HuH-7.5 (cell line): Measurements from ENCODE around the gene HIVEP2.

Source experiments
- DNase-seq: peaks from one replicate; pipeline ENCODE4 v3.0.0; 2011; ENCODE audit warnings: low spot score

HIVEP2 gene

GRCh38 chr6:142857796-142858555 is 87.0 kb downstream of the HIVEP2 start:
- DNase-seq, result no peak

GRCh38 chr6:142857233-142857761 is 87.7 kb downstream of the HIVEP2 start:
- DNase-seq, result no peak

GRCh38 chr6:142856624-142857232 is 88.2 kb downstream of the HIVEP2 start:
- no peak for DNase-seq

DNA sequence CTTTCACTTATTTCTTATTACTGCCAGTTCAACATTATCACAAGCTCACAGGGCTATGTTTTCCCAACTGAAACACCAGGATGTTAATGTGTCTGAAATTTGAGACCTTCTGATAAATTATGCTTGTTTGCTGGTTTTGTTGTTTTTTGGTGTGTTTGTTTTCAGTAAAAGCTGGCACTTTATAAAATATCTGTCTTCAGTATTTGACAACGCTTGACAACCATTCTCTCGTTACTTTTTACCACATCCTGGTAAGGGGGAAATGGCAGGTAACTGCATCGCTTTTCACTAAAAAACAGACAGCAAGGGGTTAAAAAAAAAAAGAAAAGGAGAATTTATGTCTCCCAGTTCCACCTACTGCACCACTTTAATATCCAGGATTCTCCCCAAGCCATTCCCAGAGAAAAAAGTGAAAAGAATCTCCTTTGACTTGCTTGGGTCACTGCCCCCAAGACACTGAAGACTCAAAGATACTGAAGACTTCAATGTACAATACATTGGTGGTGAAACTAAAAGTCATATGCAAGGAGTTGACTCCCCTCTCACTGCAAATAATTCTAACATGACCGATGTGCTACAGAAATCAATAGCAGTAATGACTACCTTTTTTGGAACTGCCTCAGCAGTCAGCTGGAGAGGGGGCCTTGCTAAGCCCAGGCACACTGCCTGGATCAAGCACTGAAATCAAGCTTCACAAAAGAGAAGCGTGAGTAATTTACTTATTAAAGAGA is 88.9 kb downstream of the HIVEP2 start:
- DNase-seq, result no peak

GRCh38 chr6:142854589-142855488 is 90.1 kb downstream of the HIVEP2 start:
- DNase-seq, result no peak

DNA sequence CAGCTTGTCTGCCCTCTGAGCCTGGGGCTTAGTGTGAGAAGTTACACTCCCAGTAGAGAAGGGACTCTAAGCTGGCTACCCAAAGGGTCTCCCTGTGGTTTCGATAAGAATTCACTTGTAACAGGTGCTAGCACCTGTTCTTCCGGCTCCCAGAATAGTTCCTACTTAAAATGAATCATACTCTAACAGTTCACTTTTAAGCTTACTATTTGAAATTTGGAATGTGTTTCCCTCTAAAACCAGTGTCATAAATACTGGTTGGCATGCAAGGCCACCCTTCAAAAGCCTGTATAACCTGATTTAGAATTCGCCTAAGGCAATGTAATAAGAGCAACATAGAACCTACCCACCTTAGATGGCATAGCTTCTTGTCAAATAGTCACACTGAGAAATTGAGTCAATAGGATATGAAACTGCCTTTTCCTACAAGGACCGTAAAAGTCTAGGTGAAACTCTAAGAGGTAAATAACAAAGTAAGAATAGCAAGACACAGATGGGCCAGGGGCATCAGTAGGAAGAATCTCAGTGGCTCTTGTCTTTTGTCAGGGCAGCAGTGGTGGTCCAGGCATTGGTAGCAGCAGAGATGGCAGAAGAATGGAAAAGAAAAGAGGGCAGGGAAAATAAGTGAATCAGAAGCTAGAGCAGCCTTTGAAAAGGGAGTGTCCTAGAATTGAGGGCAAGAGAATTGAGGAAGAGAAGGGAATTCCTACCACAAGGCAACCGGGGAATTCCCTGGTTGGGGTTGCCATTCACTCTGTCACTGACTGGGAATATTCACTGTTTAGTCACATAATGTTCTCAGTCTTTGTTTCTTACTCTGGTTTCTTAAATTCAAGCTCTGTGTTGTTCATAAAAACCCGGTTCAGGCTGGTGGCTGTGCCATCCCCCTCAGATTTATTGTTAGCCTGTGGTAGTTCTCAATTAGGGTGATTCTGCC is 91.5 kb downstream of the HIVEP2 start:
- no peak for DNase-seq

- DNase-seq, result no peak
These were observed 93.4 kb downstream of the HIVEP2 start for GRCh38 chr6:142851601-142852000.

DNA sequence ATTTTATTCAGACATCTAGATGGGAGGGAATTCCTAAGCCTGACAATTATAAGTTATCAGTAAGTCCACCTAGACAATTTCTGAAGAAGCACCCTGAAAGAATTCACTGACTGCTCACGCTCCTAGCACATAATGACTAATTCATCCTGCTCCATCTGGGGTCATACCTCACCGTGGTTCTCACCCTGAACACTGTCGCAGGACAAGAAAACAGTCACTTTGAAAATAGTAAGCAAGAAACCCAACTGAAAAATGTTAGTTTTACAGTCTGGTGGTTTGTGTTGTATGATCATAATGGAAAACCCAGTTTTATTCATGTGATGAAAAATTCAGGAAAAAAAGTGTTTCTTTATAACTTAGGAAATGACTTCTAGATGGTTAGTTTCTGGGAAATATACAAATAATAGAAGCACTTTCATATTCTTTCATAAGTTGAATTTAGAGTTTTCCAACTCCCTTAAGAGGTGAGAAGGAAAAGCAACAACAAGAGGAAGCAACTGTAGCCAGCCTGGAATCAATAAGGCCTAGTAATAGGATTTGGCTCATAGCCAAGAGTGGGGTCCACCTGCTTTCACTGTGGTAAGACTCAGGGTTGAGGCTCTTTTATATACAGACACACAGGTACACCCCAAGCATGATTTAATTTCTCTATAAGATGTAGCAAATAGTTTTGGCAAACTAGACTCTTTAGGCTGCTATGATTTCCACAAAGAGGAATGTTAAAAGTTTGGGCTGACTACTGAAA is 94.1 kb downstream of the HIVEP2 start:
- no peak for DNase-seq

DNA sequence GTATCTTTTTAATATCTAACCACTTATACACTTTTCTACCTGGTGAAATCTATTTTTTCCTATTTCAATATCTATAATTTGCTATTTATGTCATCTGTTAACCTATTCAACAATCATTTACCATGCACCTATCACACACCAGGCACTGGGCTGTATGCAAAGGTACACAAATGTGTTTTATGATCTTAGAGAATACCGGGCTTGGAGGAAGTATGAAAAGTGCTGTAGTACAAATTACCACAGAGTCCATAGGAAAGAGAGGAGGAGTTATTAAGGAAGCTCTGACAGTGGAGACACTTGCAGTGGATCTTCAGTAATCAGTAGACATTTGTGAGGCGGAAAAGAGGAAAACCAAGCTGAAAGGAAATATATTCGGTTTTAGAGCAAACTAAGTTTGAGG is 96.0 kb downstream of the HIVEP2 start:
- DNase-seq, result no peak

GRCh38 chr6:142848156-142848555 is 96.8 kb downstream of the HIVEP2 start:
- no peak for DNase-seq

GRCh38 chr6:142846883-142847287 is 98.1 kb downstream of the HIVEP2 start:
- DNase-seq, result no peak

- no peak for DNase-seq
These were observed 98.5 kb downstream of the HIVEP2 start for GRCh38 chr6:142846459-142846831.

DNA sequence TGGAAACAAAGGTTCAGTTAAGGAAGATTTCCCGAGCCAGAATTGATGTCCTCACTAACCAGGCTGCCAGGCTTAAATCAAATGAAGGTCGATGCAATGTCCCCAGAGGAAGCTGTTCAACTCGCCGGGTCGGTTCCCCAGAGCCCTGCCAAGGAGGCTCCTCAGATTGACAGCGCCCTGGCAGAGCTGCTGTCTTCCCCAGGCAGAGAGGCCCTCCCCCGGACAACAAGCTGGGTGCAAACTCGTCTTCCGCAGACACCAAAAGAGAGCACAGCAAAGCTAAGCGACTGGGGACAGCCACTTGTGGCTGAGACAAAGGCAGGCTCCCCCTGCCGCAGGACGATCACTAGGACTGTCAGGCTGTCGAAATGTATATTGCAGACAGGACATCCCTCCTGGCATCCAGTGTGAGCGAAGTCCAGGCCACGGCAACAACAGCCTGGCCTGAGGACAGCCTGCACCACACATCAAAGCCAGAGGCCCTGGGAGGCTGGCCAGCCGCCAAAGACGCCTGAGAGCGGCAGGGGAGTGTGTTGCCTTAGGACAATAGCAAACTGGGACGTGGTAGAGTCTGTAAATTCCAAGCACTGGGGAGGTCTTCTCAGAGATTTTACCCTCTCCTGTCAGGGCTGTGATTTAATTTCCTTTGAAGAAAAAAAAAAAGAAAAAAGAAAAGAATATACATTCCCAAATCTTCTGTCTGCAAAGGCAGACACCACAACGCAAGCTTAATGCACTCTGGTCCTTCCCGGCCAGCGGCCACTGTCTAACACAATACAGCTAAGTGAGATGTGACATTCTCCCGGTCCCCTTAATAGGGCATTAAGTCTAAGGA is 99.1 kb downstream of the HIVEP2 start:
- peak; percentile 32 for DNase-seq

DNA sequence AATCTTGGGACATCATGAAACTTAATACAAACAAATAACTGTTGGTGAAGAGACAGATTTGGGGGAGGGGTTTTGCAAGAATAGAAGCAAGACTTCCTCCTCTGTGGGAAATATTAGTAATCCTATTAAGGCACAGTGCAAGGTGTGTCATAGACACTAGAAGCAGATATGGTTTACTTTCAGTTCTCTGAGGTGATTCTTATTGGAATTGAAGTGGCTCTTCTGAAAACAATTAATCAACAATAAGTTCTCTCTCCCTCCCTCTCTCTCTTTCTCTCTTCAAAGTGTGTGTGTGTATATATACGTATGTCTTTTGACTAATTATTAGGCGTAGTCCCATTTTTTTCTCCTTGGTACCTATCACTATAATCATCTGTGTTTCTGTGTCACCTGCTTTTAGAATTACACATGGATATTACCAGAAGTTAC is 99.8 kb downstream of the HIVEP2 start:
- no peak for DNase-seq

GRCh38 chr6:142844065-142844755 is 100.8 kb downstream of the HIVEP2 start:
- no peak for DNase-seq

- no peak for DNase-seq
These were observed 101.6 kb downstream of the HIVEP2 start for GRCh38 chr6:142843361-142843760.

DNA sequence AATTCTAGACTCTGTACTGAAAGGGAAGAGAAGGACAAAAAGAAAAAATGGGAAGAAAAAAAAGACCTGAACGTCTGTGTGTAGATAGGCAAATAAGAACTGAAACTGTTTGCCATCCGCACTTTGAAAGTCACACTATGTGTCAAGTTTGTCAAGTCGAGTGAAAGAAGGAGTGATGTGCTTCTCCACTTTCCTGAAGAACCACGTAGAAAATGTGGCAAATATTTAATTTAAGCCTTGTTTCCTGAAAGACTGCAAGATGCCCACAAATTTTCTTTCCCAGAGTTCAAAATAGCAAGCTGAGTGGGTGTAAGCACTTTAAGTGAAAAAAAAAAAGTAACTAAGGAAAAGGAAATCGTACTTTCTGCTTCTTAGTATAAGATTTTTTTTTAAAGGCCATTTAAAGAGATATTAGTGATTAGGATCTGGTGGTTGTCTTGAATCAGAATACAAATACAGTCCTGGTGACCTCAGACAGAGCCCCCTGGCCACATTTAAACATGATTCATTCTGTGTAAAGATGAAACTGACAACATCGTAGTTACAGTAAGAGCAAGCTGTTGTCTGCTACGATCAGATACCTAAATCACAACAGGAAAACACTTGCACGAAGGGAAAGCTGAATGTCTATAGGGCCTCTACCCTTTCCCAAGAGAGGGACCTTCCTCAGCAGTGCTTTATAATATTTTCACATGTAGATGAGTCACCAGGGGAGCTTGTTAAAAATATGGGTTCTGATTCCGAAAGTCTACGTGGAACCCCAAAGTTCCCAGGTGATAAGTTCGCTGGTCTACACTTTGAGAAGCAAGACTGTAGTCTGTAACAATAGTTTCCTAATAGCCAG is 102.3 kb downstream of the HIVEP2 start:
- DNase-seq, result no peak

GRCh38 chr6:142841915-142842314 is 103.1 kb downstream of the HIVEP2 start:
- DNase-seq, result no peak
